ENCODE results near the gene IL1RAPL1. TPM values are rescaled to one million over a fixed set of nuclear protein-coding genes. Genes with fewer than 3 reads are reported as not detected.
"Not testable (repeated sequence)": the region's sequence is repeated elsewhere in the genome, so short reads cannot be mapped to it uniquely, and the experiment has no call there.

The IL1RAPL1 gene
- total RNA-seq, 2 donors from 2014 or later: not detected

- ATAC-seq: no peak
- no peak overlapping the region for H3K27ac Mint-ChIP-seq
- no peaks in the 10 kb centered on the region for H3K27me3 Mint-ChIP-seq
- DNase-seq: no peak
- no peaks in the 10 kb centered on the region for H3K36me3 Mint-ChIP-seq (ENCODE audit: low read depth)
- H3K4me1 Mint-ChIP-seq: no peaks in the 10 kb centered on the region
- no peaks in the 10 kb centered on the region for H3K9me3 ChIP-seq (ENCODE audit: control insufficient read depth, low read length, poor library complexity, severe bottlenecking)
- no peak overlapping the region for H3K4me3 Mint-ChIP-seq
Observed at GRCh38 chrX:29308726-29309125, 721.5 kb downstream of the IL1RAPL1 start.

- Mint-ChIP-seq H3K27ac (no peak overlapping the region), H3K27me3 (no peaks in the 10 kb centered on the region), H3K4me1 (no peaks in the 10 kb centered on the region), H3K4me3 (no peak overlapping the region), H3K36me3 (ENCODE audit: low read depth) (no peaks in the 10 kb centered on the region)
- no peaks in the 10 kb centered on the region for H3K9me3 ChIP-seq (ENCODE audit: control insufficient read depth, low read length, poor library complexity, severe bottlenecking)
- ATAC-seq (no peak), DNase-seq (no peak)
Observed at GRCh38 chrX:29315931-29316330, 728.7 kb downstream of the IL1RAPL1 start.

GRCh38 chrX:29318012-29318411, 730.8 kb downstream of the IL1RAPL1 start:
- H3K4me1 Mint-ChIP-seq: no peaks in the 10 kb centered on the region
- DNase-seq (no peak), ATAC-seq (no peak)
- no peak overlapping the region for H3K4me3 Mint-ChIP-seq
- no peaks in the 10 kb centered on the region for H3K27me3 Mint-ChIP-seq
- H3K9me3 ChIP-seq (ENCODE audit: control insufficient read depth, low read length, poor library complexity, severe bottlenecking): no peaks in the 10 kb centered on the region
- no peak overlapping the region for H3K27ac Mint-ChIP-seq
- no peaks in the 10 kb centered on the region for H3K36me3 Mint-ChIP-seq (ENCODE audit: low read depth)

- not testable (repeated sequence) for H3K4me1 Mint-ChIP-seq; H3K27me3 Mint-ChIP-seq; H3K9me3 ChIP-seq (ENCODE audit: control insufficient read depth, low read length, poor library complexity, severe bottlenecking); H3K36me3 Mint-ChIP-seq (ENCODE audit: low read depth); H3K27ac Mint-ChIP-seq; H3K4me3 Mint-ChIP-seq; DNase-seq; ATAC-seq
Observed at GRCh38 chrX:29332429-29332828, 745.2 kb downstream of the IL1RAPL1 start.

- not testable (repeated sequence) for H3K36me3 Mint-ChIP-seq (ENCODE audit: low read depth); H3K27ac Mint-ChIP-seq; DNase-seq; H3K4me3 Mint-ChIP-seq; ATAC-seq; H3K27me3 Mint-ChIP-seq; H3K4me1 Mint-ChIP-seq; H3K9me3 ChIP-seq (ENCODE audit: control insufficient read depth, low read length, poor library complexity, severe bottlenecking)
Observed at GRCh38 chrX:29333091-29333490, 745.8 kb downstream of the IL1RAPL1 start.

- no peaks in the 10 kb centered on the region for H3K9me3 ChIP-seq (ENCODE audit: control insufficient read depth, low read length, poor library complexity, severe bottlenecking)
- Mint-ChIP-seq H3K4me3 (no peak overlapping the region), H3K36me3 (ENCODE audit: low read depth) (no peaks in the 10 kb centered on the region), H3K4me1 (no peaks in the 10 kb centered on the region), H3K27me3 (no peaks in the 10 kb centered on the region), H3K27ac (no peak overlapping the region)
- ATAC-seq: no peak
- DNase-seq: no peak
Observed at GRCh38 chrX:29348288-29348687, 761.0 kb downstream of the IL1RAPL1 start.

GRCh38 chrX:29359276-29359675, 772.0 kb downstream of the IL1RAPL1 start:
- Mint-ChIP-seq H3K27ac (no peak overlapping the region), H3K4me1 (no peaks in the 10 kb centered on the region), H3K27me3 (no peaks in the 10 kb centered on the region), H3K4me3 (no peak overlapping the region), H3K36me3 (ENCODE audit: low read depth) (no peaks in the 10 kb centered on the region)
- DNase-seq (no peak), ATAC-seq (no peak)
- no peaks in the 10 kb centered on the region for H3K9me3 ChIP-seq (ENCODE audit: control insufficient read depth, low read length, poor library complexity, severe bottlenecking)

- H3K4me1 Mint-ChIP-seq; H3K9me3 ChIP-seq (ENCODE audit: control insufficient read depth, low read length, poor library complexity, severe bottlenecking); DNase-seq; H3K27ac Mint-ChIP-seq; H3K36me3 Mint-ChIP-seq (ENCODE audit: low read depth); H3K27me3 Mint-ChIP-seq; ATAC-seq; H3K4me3 Mint-ChIP-seq: not testable (repeated sequence)
Observed at GRCh38 chrX:29374765-29375164, 787.5 kb downstream of the IL1RAPL1 start.

- H3K27me3 Mint-ChIP-seq: no peaks in the 10 kb centered on the region
- H3K4me1 Mint-ChIP-seq: no peaks in the 10 kb centered on the region
- ATAC-seq (no peak), DNase-seq (no peak)
- no peaks in the 10 kb centered on the region for H3K9me3 ChIP-seq (ENCODE audit: control insufficient read depth, low read length, poor library complexity, severe bottlenecking)
- H3K4me3 Mint-ChIP-seq: no peak overlapping the region
- no peaks in the 10 kb centered on the region for H3K36me3 Mint-ChIP-seq (ENCODE audit: low read depth)
- no peak overlapping the region for H3K27ac Mint-ChIP-seq
Observed at GRCh38 chrX:29376584-29376983, 789.3 kb downstream of the IL1RAPL1 start.

GRCh38 chrX:29382811-29383210, 795.6 kb downstream of the IL1RAPL1 start:
- no peaks in the 10 kb centered on the region for H3K9me3 ChIP-seq (ENCODE audit: control insufficient read depth, low read length, poor library complexity, severe bottlenecking)
- ATAC-seq (no peak), DNase-seq (no peak)
- H3K27ac Mint-ChIP-seq: no peak overlapping the region
- no peak overlapping the region for H3K4me3 Mint-ChIP-seq
- no peaks in the 10 kb centered on the region for H3K36me3 Mint-ChIP-seq (ENCODE audit: low read depth)
- no peaks in the 10 kb centered on the region for H3K4me1 Mint-ChIP-seq
- no peaks in the 10 kb centered on the region for H3K27me3 Mint-ChIP-seq

GRCh38 chrX:29388509-29388908, 801.3 kb downstream of the IL1RAPL1 start:
- H3K27ac Mint-ChIP-seq: no peak overlapping the region
- H3K9me3 ChIP-seq (ENCODE audit: control insufficient read depth, low read length, poor library complexity, severe bottlenecking): peaks cover 4% of the 10 kb centered on the region
- H3K36me3 Mint-ChIP-seq (ENCODE audit: low read depth): no peaks in the 10 kb centered on the region
- no peaks in the 10 kb centered on the region for H3K4me1 Mint-ChIP-seq
- no peak overlapping the region for H3K4me3 Mint-ChIP-seq
- no peak for ATAC-seq
- DNase-seq: no peak
- no peaks in the 10 kb centered on the region for H3K27me3 Mint-ChIP-seq

- H3K4me1 Mint-ChIP-seq: no peaks in the 10 kb centered on the region
- H3K4me3 Mint-ChIP-seq: no peak overlapping the region
- H3K36me3 Mint-ChIP-seq (ENCODE audit: low read depth): no peaks in the 10 kb centered on the region
- H3K9me3 ChIP-seq (ENCODE audit: control insufficient read depth, low read length, poor library complexity, severe bottlenecking): no peaks in the 10 kb centered on the region
- no peaks in the 10 kb centered on the region for H3K27me3 Mint-ChIP-seq
- no peak overlapping the region for H3K27ac Mint-ChIP-seq
- no peak for DNase-seq
- no peak for ATAC-seq
Observed at GRCh38 chrX:29397506-29397905, 810.3 kb downstream of the IL1RAPL1 start.

- ATAC-seq (no peak), DNase-seq (no peak)
- Mint-ChIP-seq H3K36me3 (ENCODE audit: low read depth) (no peaks in the 10 kb centered on the region), H3K27me3 (no peaks in the 10 kb centered on the region), H3K27ac (no peak overlapping the region), H3K4me3 (no peak overlapping the region), H3K4me1 (no peaks in the 10 kb centered on the region)
- H3K9me3 ChIP-seq (ENCODE audit: control insufficient read depth, low read length, poor library complexity, severe bottlenecking): no peaks in the 10 kb centered on the region
Observed at GRCh38 chrX:29407357-29407756, 820.1 kb downstream of the IL1RAPL1 start.

- H3K36me3 Mint-ChIP-seq (ENCODE audit: low read depth): no peaks in the 10 kb centered on the region
- no peak overlapping the region for H3K4me3 Mint-ChIP-seq
- no peaks in the 10 kb centered on the region for H3K4me1 Mint-ChIP-seq
- DNase-seq (no peak), ATAC-seq (no peak)
- H3K9me3 ChIP-seq (ENCODE audit: control insufficient read depth, low read length, poor library complexity, severe bottlenecking): no peaks in the 10 kb centered on the region
- no peak overlapping the region for H3K27ac Mint-ChIP-seq
- H3K27me3 Mint-ChIP-seq: no peaks in the 10 kb centered on the region
Observed at GRCh38 chrX:29419774-29420553, 832.7 kb downstream of the IL1RAPL1 start.

Measured in T-helper 17 cell (primary cell).